Hypothalamus (tissue), 51 donors: ENCODE data around the gene SCIN.
"Not testable (repeated sequence)": the region's sequence is repeated elsewhere in the genome, so short reads cannot be mapped to it uniquely, and the experiment has no call there.

Experiments used
- DNase-seq, 51 donors: peaks; one replicate each; lab custom pipeline; 2025; lab: John Stamatoyannopoulos, UW

SCIN gene

GRCh38 chr7:12645212-12645611 is 74.7 kb downstream of the SCIN start:
- not testable (repeated sequence) for DNase-seq

GRCh38 chr7:12646139-12646538 is 75.6 kb downstream of the SCIN start:
- no peak for DNase-seq

- no peak for DNase-seq
Observed at GRCh38 chr7:12647364-12648219, 77.1 kb downstream of the SCIN start.

GRCh38 chr7:12648704-12649261 is 78.3 kb downstream of the SCIN start:
- no peak for DNase-seq

GRCh38 chr7:12649348-12649747 is 78.8 kb downstream of the SCIN start:
- DNase-seq, result no peak

- no peak for DNase-seq
Observed at GRCh38 chr7:12650080-12650479, 79.6 kb downstream of the SCIN start.

- no peak for DNase-seq
Observed at GRCh38 chr7:12653110-12653509, 82.6 kb downstream of the SCIN start.

GRCh38 chr7:12653518-12653917 is 83.0 kb downstream of the SCIN start:
- no peak for DNase-seq

- no peak for DNase-seq
Observed at GRCh38 chr7:12655161-12655560, 84.6 kb downstream of the SCIN start.

GRCh38 chr7:12660423-12660822 is 89.9 kb downstream of the SCIN start:
- DNase-seq, result not testable (repeated sequence)

GRCh38 chr7:12660986-12661385 is 90.5 kb downstream of the SCIN start:
- DNase-seq, result not testable (repeated sequence)

- no peak for DNase-seq
Observed at GRCh38 chr7:12661581-12661980, 91.1 kb downstream of the SCIN start.

GRCh38 chr7:12670000-12670729 is 99.6 kb downstream of the SCIN start:
- no peak for DNase-seq

- DNase-seq, result no peak
Observed at GRCh38 chr7:12670743-12671520, 100.4 kb downstream of the SCIN start.

GRCh38 chr7:12673436-12673835 is 102.9 kb downstream of the SCIN start:
- not testable (repeated sequence) for DNase-seq

GRCh38 chr7:12674053-12674452 is 103.5 kb downstream of the SCIN start:
- DNase-seq, result no peak

- no peak for DNase-seq
Observed at GRCh38 chr7:12674861-12675260, 104.3 kb downstream of the SCIN start.

- DNase-seq, result peak in 2 of 51 donors; percentile 3 to 29
Observed at GRCh38 chr7:12683678-12684585, 113.4 kb downstream of the SCIN start.

- DNase-seq, result peak in 1 of 51 donors; percentile 1
Observed at GRCh38 chr7:12684733-12685132, 114.2 kb downstream of the SCIN start.

- peak in 28 of 51 donors; percentile 1 to 33 (median 8) for DNase-seq
Observed at GRCh38 chr7:12685550-12685949, 115.0 kb downstream of the SCIN start.
